Astrocyte of the cerebellum (primary cell): ENCODE results near the gene RHBDL3.
A peak's percentile ranks its signal among the peaks of the same experiment; 100 is the strongest.
"Not testable (repeated sequence)": the region's sequence is repeated elsewhere in the genome, so short reads cannot be mapped to it uniquely, and the experiment has no call there.

ENCODE experiments used
- DNase-seq: peaks from one replicate; pipeline ENCODE4 v3.0.0-alpha.2; 2011; ENCODE audit warnings: low read depth
- H3K4me3 ChIP-seq: 2 replicates; pipeline ENCODE4 v1.5.1; 2011; ENCODE audit warnings: mild to moderate bottlenecking, low read depth, low read length, moderate library complexity
- CTCF ChIP-seq: IDR thresholded peaks from 2 replicates; pipeline ENCODE4 v1.5.1; 2012; ENCODE audit warnings: low read length, low read depth, moderate library complexity, mild to moderate bottlenecking; ENCODE audit errors: missing control alignments
- in situ Hi-C: cut with HindIII; loops from 2 replicates; pipeline ENCODE4 v1.10.0; 2017; ENCODE audit warnings: low sequenced_read_pairs

RHBDL3 gene

GRCh38 chr17:32317353-32317752, 51.7 kb downstream of the RHBDL3 start:
- DNase-seq, result no peak
- H3K4me3 ChIP-seq, result no peak overlapping the region
- TF ChIP-seq CTCF, result no peak
- in situ Hi-C loops, result no loop called here

GRCh38 chr17:32318071-32318470, 52.4 kb downstream of the RHBDL3 start:
- no peak for DNase-seq
- no peak overlapping the region for H3K4me3 ChIP-seq
- no peak for TF ChIP-seq CTCF
- in situ Hi-C loops, result no loop called here

GRCh38 chr17:32319548-32319905, 53.9 kb downstream of the RHBDL3 start:
- no peak overlapping the region for H3K4me3 ChIP-seq
- in situ Hi-C loops, result no loop called here
- DNase-seq, result peak; percentile 15
- peak; percentile 98 for TF ChIP-seq CTCF

- in situ Hi-C loops, result loop anchor here (5.0 kb wide), 1 partner anchor 98 kb away; no protein-coding TSS in a partner anchor
- not testable (repeated sequence) for DNase-seq, H3K4me3 ChIP-seq
These were observed 54.4 kb downstream of the RHBDL3 start for GRCh38 chr17:32320080-32320479.

- in situ Hi-C loops, result loop anchor here (5.0 kb wide), 1 partner anchor 99 kb away; no protein-coding TSS in a partner anchor
- DNase-seq, result no peak
- H3K4me3 ChIP-seq, result no peak overlapping the region
- no peak for TF ChIP-seq CTCF
These were observed 55.2 kb downstream of the RHBDL3 start for GRCh38 chr17:32320847-32321246.

GRCh38 chr17:32323046-32323445, 57.4 kb downstream of the RHBDL3 start:
- DNase-seq, result no peak
- in situ Hi-C loops, result loop anchor here (5.0 kb wide), 1 partner anchor 101 kb away; no protein-coding TSS in a partner anchor
- H3K4me3 ChIP-seq, result no peak overlapping the region
- no peak for TF ChIP-seq CTCF

GRCh38 chr17:32323811-32324491, 58.3 kb downstream of the RHBDL3 start:
- in situ Hi-C loops, result loop anchor here (5.0 kb wide), 1 partner anchor 102 kb away; no protein-coding TSS in a partner anchor
- DNase-seq, result no peak
- TF ChIP-seq CTCF, result no peak
- H3K4me3 ChIP-seq, result no peak overlapping the region
